Glomerular visceral epithelial cell (primary cell): Measurements from ENCODE around the gene MGMT.

Source experiments
- DNase-seq: peaks from one replicate; pipeline ENCODE4 v3.0.0-alpha.2; 2016; ENCODE audit errors: extremely low spot score

MGMT gene

GRCh38 chr10:129793479-129793878 lies 326.4 kb downstream of the MGMT start:
- DNase-seq: no peak

- no peak for DNase-seq
Measured at GRCh38 chr10:129793996-129794395, 327.0 kb downstream of the MGMT start.

GRCh38 chr10:129796710-129797420 lies 329.8 kb downstream of the MGMT start:
- DNase-seq: no peak

- no peak for DNase-seq
Measured at GRCh38 chr10:129799942-129800341, 332.9 kb downstream of the MGMT start.

- no peak for DNase-seq
Measured at GRCh38 chr10:129800796-129801340, 333.8 kb downstream of the MGMT start.

- no peak for DNase-seq
Measured at GRCh38 chr10:129807211-129807610, 340.2 kb downstream of the MGMT start.

- DNase-seq: no peak
Measured at GRCh38 chr10:129808092-129808983, 341.3 kb downstream of the MGMT start.

- DNase-seq: no peak
Measured at GRCh38 chr10:129809431-129809830, 342.4 kb downstream of the MGMT start.

GRCh38 chr10:129809841-129810240 lies 342.8 kb downstream of the MGMT start:
- DNase-seq: no peak

GRCh38 chr10:129811208-129811607 lies 344.2 kb downstream of the MGMT start:
- no peak for DNase-seq

GRCh38 chr10:129812398-129812797 lies 345.4 kb downstream of the MGMT start:
- DNase-seq: no peak

GRCh38 chr10:129814681-129815646 lies 347.9 kb downstream of the MGMT start:
- no peak for DNase-seq

GRCh38 chr10:129815898-129816655 lies 349.0 kb downstream of the MGMT start:
- no peak for DNase-seq

GRCh38 chr10:129816656-129817045 lies 349.6 kb downstream of the MGMT start:
- DNase-seq: no peak
